NB4 (cell line): ENCODE data around the gene MGAT1.

Experiments
- DNase-seq: peaks from one replicate; pipeline ENCODE4 v3.0.0; 2010; ENCODE audit warnings: low read depth
- H3K4me3 ChIP-seq: one replicate; pipeline ENCODE4 v1.5.1; 2011; ENCODE audit warnings: mild to moderate bottlenecking, low read depth, low read length, moderate library complexity
- MYC ChIP-seq: IDR thresholded peaks from 2 replicates; pipeline ENCODE4 v1.6.1; 2011; ENCODE audit warnings: low read depth, low read length
- POLR2A ChIP-seq: IDR thresholded peaks from 2 replicates; pipeline ENCODE4 v1.6.1; 2011; ENCODE audit warnings: mild to moderate bottlenecking; ENCODE audit not compliant: insufficient read length; ENCODE audit errors: extremely low read depth
- TF ChIP-seq, protein P1 (sequence below): IDR thresholded peaks from 2 replicates; pipeline ENCODE4 v1.6.1; 2011; ENCODE audit warnings: low read depth, low read length
- TF ChIP-seq, protein P2 (sequence below): IDR thresholded peaks from one replicate; pipeline ENCODE4 v1.5.1; 2012; ENCODE audit warnings: low read depth, low read length

The MGAT1 gene

DNA sequence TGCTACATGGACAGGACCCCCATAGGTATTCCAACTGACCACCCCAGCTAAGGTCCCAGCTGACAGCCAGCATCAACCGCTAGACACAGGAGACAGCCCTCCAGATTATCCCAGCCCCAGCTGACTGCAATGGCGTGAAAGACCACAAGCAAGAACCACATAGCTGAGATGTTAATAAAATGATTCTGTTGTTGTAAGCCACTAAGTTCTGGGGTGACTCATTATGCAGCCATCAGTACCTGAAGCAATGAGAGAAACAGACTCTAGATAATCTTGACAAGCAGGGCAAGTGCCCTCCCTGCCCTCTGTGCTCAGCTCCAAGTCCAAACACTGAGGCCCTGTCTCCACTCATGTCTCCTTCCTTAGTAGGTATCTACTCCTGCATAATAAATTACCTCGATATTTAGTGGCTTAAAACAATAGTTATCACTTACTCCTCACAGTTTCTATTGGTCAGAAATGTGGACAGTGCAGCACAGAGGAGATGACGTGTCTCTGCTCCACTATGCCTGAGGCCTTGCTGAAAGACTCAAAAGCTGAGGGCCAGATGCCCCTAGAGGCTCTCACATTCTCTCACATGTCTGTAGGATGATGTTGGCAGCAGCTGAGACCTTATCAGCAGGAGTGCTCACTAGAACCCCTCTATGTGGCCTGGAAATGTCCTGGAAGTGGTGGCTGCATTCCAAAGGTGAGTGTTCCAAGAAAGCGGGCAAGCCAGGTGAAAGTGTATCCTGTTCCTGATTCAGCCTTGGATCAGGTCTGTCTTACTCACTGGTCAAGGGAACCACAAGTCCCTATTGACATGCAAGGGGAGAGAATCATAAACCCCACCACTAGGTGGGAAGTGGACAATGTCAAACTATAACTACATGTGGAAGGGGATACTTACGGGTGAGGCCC lies 2.5 kb downstream of the MGAT1 start:
- no peak for DNase-seq
- no peak overlapping the region for H3K4me3 ChIP-seq

DNA sequence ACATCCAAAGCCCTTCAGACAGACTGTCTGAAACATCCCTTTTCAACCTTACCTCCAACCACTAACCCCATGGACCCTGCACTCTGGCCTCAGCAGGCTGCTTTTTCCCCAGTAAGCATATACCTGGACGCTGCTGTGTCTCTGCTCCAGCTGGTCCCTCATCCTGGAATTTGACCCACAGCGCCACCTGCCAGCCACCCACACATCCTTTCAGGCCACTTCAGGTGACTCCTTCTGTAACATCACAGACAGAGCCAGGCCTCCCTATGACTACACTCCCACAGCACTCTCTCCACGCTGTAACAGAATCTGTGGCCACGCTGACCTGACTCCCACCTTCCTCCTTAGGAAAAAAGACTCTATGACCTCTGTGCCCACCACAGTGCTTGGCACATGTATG lies 3.4 kb downstream of the MGAT1 start:
- no peak overlapping the region for H3K4me3 ChIP-seq
- TF ChIP-seq MYC, result no peak
- TF ChIP-seq, protein P1, sequence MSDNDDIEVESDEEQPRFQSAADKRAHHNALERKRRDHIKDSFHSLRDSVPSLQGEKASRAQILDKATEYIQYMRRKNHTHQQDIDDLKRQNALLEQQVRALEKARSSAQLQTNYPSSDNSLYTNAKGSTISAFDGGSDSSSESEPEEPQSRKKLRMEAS, result no peak
- TF ChIP-seq, protein P2, sequence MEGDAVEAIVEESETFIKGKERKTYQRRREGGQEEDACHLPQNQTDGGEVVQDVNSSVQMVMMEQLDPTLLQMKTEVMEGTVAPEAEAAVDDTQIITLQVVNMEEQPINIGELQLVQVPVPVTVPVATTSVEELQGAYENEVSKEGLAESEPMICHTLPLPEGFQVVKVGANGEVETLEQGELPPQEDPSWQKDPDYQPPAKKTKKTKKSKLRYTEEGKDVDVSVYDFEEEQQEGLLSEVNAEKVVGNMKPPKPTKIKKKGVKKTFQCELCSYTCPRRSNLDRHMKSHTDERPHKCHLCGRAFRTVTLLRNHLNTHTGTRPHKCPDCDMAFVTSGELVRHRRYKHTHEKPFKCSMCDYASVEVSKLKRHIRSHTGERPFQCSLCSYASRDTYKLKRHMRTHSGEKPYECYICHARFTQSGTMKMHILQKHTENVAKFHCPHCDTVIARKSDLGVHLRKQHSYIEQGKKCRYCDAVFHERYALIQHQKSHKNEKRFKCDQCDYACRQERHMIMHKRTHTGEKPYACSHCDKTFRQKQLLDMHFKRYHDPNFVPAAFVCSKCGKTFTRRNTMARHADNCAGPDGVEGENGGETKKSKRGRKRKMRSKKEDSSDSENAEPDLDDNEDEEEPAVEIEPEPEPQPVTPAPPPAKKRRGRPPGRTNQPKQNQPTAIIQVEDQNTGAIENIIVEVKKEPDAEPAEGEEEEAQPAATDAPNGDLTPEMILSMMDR, result peak; percentile 1
- TF ChIP-seq POLR2A, result no peak
- DNase-seq, result no peak

More for the DNA sequence above, 2.5 kb downstream of the MGAT1 start:
- TF ChIP-seq, protein P2, result no peak
- TF ChIP-seq MYC (no peak), POLR2A (no peak)
- TF ChIP-seq, protein P1, result no peak

DNA sequence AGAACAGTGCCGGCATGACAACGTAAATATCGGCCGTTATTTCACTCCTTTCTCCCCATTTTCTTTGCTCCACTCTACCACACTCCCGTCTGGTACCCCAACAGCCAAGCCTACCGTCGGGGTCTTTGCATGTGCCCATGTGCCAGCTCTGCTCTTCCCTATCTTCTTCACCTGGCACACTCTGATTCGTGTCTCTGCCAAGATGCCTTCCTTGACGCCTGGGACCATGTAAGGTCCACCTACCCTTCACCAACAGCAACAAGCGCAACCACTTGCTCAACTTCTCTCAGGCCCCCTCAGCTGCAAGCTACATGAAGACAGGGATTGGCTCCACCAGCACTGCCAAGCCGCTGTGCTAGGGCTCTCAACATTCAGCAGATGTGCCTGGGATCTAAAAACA lies 4.4 kb downstream of the MGAT1 start:
- DNase-seq, result no peak
- no peak overlapping the region for H3K4me3 ChIP-seq
- TF ChIP-seq POLR2A (no peak), MYC (no peak)
- TF ChIP-seq, protein P1, result no peak
- TF ChIP-seq, protein P2, result no peak

DNA sequence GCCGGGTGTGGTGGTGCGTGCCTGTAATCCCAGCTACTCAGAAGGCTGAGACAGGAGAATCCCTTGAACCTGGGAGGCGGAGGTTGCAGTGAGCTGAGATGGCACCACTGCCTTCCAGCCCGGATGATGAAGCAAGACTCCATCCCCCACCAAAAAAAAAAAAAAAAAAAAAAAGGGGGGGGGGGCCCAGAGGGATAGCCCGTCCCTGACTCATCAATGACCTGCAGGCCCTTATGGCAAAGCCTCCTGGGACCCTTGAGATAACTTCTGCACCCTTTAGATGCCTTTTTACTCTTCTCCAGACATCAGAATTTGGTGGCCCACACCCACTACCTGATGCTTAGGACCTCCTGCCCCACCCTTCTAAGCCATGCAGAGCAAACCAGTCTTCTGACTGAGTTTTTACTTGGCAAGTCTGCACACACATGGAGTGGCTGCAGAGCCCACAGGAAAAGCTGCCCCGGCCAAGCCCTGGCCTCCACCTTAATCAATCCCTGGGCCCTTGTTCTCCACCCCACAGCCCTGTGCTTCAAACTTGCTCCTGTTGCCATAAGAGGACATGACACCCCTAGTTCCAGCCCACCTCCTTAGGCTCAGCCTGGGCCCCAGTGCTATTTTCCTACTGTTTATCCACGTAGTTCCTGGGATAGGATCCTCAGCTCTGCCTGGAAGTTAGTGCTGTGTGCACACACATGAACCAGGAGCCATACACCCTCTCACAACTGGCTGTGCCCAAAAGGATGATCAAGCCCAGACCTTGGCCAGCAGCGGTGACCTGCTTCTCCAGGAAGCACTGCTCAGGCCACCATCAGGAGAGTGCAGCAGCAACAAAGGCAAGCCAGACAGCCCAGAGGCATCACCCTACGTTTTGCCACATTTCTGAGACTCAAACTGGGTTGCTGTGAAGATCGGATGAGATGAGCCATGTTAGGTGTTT lies 5.1 kb downstream of the MGAT1 start:
- TF ChIP-seq POLR2A, result no peak
- TF ChIP-seq, protein P2, result no peak
- no peak overlapping the region for H3K4me3 ChIP-seq
- no peak for DNase-seq

DNA sequence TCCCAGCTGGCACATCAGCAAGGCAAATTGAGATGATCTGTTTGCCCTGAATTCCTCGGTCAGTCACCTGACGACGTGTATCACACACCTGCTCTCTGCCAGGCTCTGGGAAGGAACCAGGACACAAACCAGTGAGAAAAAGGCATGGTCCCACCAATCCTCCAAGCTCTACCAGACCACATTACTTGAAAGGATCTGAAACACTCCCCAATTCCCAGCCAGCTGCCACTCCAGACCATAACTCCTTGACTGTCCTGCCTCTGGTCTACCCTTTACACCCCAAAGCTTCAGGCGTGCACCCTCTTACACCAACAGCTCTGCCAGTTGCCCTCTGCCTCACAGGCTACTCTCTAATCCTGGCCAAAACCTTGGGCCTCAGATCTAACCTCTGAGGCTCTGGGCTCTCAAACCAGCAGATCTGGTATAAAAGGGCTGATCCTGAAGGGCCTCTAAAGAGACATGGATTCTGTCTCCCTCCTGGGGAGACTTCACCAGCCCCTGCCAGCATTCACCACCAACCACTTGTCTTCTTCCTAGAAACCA lies 6.8 kb downstream of the MGAT1 start:
- TF ChIP-seq POLR2A (no peak), MYC (no peak)
- TF ChIP-seq, protein P2, result no peak
- TF ChIP-seq, protein P1, result no peak
- H3K4me3 ChIP-seq, result no peak overlapping the region
- DNase-seq, result no peak
